HUES64 (cell line): ENCODE results near the gene GYS1. TPM values are rescaled to one million over a fixed set of nuclear protein-coding genes. Genes with fewer than 3 reads are reported as not detected.
"Not testable (repeated sequence)": the region's sequence is repeated elsewhere in the genome, so short reads cannot be mapped to it uniquely, and the experiment has no call there.

Source experiments
- H3K27ac ChIP-seq: 2 replicates; pipeline ENCODE4 v1.7.0; 2013; ENCODE audit warnings: low read depth, low read length, inconsistent platforms
- H3K27me3 ChIP-seq: 2 replicates; pipeline ENCODE4 v1.6.1; 2013; ENCODE audit warnings: mild to moderate bottlenecking, low read length; ENCODE audit not compliant: insufficient read depth
- H3K36me3 ChIP-seq: 2 replicates; pipeline ENCODE4 v1.6.1; 2013; ENCODE audit warnings: mild to moderate bottlenecking, low read length; ENCODE audit not compliant: insufficient read depth
- H3K4me1 ChIP-seq: 2 replicates; pipeline ENCODE4 v1.6.1; 2013; ENCODE audit warnings: mild to moderate bottlenecking, low read length, moderate library complexity; ENCODE audit not compliant: insufficient read depth
- H3K4me3 ChIP-seq: 2 replicates; pipeline ENCODE4 v1.5.1; 2013; ENCODE audit warnings: mild to moderate bottlenecking, low read length, moderate library complexity
- H3K9ac ChIP-seq: 2 replicates; pipeline ENCODE4 v1.6.1; 2013; ENCODE audit warnings: mild to moderate bottlenecking, low read depth, low read length
- H3K9me3 ChIP-seq: 2 replicates; pipeline ENCODE4 v1.6.1; 2013; ENCODE audit warnings: low read depth, low read length; ENCODE audit not compliant: insufficient read depth
- WGBS: fragments of 150-250, 120-280 bp; methylation state at CpG from one replicate; pipeline ENCODE4 v1.1.7; 2013; ENCODE audit warnings: missing lambda C conversion rate; 5-methylcytosine and 5-hydroxymethylcytosine counted together
- polyA plus RNA-seq, 2 experiments: library from polyadenylated mRNA; stranded (reverse); fragments of 50-300 nt; gene quantifications; one replicate each; pipeline ENCODE4 v1.2.3, GENCODE V29; 2013

The GYS1 gene
- 21.1 TPM for polyA plus RNA-seq (2013, experiment 1 of 2)
- 26.6 TPM for polyA plus RNA-seq (2013, experiment 2 of 2)

- WGBS, result under 1% methylated on average over 56 of the region's 56 CpGs
- Histone ChIP-seq H3K4me3 (peak within 1 kb of the TSS; percentile 80), H3K36me3 (peaks cover 15% of the 10 kb centered on the region), H3K9me3 (no peaks in the 10 kb centered on the region), H3K27me3 (no peaks in the 10 kb centered on the region), H3K9ac (peak within 1 kb of the TSS; percentile 73), H3K4me1 (no peaks in the 10 kb centered on the region; the same call in 1 of the 2 replicates), H3K27ac (peak within 1 kb of the TSS; percentile 84)
Measured at GRCh38 chr19:48993175-48994034, at the start of gene GYS1, which contains the start of gene RUVBL2. Gene GYS1 (minus strand): TSS chr19:48993309. CDS start chr19:48993112, 197 bp downstream. Gene RUVBL2 (plus strand): TSS chr19:48993887. CDS start chr19:48993912, 25 bp downstream.

DNA sequence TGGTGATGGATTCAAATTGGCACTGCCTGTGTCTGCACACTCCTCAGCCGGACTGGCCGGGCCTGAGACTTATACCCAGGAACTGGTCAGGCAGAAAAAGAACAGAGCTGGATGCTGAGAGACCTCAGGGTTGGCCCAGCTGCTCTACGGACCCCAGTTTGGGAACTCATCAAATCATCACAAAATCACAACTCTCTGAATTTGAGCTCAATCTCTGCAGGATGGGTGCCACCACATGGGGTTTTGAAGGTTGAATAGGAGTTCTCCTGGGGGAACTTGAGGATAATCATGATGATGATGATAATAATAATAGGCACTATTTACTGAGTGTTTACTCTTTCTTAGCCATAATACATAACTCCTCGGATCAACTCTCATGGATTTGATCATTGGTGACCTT, 49.6 kb upstream of the GYS1 start:
- not testable (repeated sequence) for H3K9me3 ChIP-seq, H3K4me3 ChIP-seq, H3K27ac ChIP-seq, H3K27me3 ChIP-seq, H3K9ac ChIP-seq, H3K36me3 ChIP-seq, H3K4me1 ChIP-seq
- no CpG with 5 or more reads among the region's 4 CpGs for WGBS

DNA sequence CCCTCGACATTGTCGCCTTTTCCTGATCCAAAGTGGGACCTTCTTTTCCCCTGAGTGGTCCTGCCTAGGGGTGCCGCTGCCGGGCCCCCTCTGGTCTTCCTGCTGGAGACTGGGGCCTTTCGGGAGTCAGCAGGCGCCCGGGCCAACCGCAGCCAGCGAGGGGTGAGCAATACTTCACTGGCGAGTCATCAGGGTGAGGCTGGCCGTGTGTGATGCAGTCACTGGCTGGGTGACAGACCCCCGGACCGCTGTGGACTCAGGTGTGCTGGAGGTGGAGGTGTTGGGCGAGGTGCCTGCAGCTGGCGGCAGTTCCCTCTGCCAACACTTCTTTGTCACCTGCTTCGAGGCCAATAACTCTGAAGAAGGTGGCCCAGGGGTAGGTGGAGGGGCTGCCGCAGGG, 49.1 kb upstream of the GYS1 start:
- H3K9me3 ChIP-seq, result no peaks in the 10 kb centered on the region
- no peaks in the 10 kb centered on the region for H3K27me3 ChIP-seq
- no peaks in the 10 kb centered on the region for H3K4me1 ChIP-seq
- no peak overlapping the region for H3K9ac ChIP-seq
- H3K4me3 ChIP-seq, result no peak overlapping the region
- H3K27ac ChIP-seq, result no peak overlapping the region
- WGBS, result 76% methylated on average over 17 of the region's 17 CpGs
- no peaks in the 10 kb centered on the region for H3K36me3 ChIP-seq

GRCh38 chr19:49039736-49040135, 46.6 kb upstream of the GYS1 start:
- not testable (repeated sequence) for H3K4me1 ChIP-seq, H3K36me3 ChIP-seq, H3K4me3 ChIP-seq, H3K27ac ChIP-seq, H3K9ac ChIP-seq, H3K27me3 ChIP-seq, H3K9me3 ChIP-seq
- whole genome bisulfite sequencing, result 93% methylated on average over 3 of the region's 9 CpGs

DNA sequence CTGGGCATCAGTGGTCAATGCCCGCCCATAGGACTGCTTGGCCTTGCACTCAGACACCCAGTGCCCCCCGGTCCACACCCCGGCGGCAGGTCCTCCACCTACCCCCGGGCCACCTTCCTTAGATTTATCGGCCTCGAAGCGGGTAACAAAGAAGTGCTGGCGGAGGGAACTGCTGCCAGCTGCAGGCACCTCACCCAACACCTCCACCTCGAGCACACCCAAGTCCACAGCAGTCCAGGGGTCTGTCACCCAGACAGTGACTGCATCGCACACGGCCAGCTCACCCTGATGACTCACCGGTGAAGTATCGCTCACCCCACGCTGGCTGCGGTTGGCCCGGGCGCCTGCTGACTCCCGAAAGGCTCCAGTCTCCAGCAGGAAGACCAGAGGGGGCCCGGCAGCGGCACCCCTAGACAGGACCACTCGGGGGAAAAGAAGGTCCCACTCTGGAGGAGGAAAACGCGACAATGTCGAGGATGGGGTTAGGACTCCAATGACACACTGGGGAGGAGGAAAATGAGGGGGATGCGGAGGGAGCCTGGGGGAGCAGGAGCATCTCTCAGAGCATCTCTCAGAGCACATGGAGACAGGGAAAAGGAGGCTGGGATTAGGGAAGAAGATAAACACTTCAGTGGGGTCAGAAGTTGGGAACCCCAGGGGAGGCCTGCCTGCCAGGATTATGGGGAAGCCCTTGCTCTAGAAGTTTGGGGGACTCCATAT, 45.6 kb upstream of the GYS1 start:
- H3K27ac ChIP-seq, H3K9me3 ChIP-seq, H3K4me1 ChIP-seq, H3K9ac ChIP-seq, H3K27me3 ChIP-seq, H3K4me3 ChIP-seq, H3K36me3 ChIP-seq: not testable (repeated sequence)
- 84% methylated on average over 26 of the region's 26 CpGs for WGBS

DNA sequence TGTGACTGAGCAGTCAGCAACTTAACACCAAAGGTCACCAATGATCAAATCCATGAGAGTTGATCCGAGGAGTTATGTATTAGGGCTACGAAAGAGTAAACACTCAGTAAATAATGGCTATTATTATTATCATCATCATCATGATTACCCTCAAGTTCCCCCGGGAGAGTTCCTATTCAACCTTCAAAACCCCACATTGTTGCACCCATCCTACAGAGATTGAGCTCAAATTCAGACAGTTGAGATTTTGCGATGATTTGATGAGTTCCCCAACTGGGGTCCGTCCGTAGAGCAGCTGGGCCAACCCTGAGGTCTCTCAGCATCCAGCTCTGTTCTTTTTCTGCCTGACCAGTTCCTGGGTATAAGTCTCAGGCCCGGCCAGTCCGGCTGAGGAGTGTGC, 45.0 kb upstream of the GYS1 start:
- not testable (repeated sequence) for H3K9ac ChIP-seq, H3K27me3 ChIP-seq, H3K4me1 ChIP-seq, H3K4me3 ChIP-seq, H3K36me3 ChIP-seq, H3K27ac ChIP-seq, H3K9me3 ChIP-seq
- WGBS, result 95% methylated on average over 3 of the region's 8 CpGs

DNA sequence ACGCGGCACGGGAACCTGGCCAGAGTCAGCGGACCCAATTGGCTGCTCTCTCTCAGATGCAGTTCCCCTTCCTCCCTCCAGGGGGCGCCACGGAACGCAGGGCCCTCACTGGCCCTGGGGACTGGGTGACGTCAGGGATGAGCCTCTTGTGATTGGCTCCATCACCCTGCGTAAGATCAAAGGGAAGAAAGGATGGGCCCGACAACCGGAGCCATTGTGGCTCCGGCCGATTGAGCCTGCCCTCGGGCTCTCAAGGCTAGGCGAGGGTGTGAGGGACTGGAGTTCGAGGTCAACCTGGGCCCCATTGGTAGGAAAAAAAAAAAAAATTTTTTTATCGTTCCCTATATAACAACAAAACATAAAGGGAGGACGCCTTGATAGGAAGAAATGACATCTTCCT, 43.7 kb upstream of the GYS1 start, which contains the start of gene CGB1:
CGB1 (minus strand) TSS at position 81 of the 400 bp plus-strand sequence. CDS start 184 bp downstream, outside the sequence.
- not testable (repeated sequence) for H3K36me3 ChIP-seq, H3K27ac ChIP-seq, H3K9me3 ChIP-seq, H3K9ac ChIP-seq, H3K27me3 ChIP-seq, H3K4me3 ChIP-seq, H3K4me1 ChIP-seq
- 55% methylated on average over 14 of the region's 18 CpGs for WGBS

DNA sequence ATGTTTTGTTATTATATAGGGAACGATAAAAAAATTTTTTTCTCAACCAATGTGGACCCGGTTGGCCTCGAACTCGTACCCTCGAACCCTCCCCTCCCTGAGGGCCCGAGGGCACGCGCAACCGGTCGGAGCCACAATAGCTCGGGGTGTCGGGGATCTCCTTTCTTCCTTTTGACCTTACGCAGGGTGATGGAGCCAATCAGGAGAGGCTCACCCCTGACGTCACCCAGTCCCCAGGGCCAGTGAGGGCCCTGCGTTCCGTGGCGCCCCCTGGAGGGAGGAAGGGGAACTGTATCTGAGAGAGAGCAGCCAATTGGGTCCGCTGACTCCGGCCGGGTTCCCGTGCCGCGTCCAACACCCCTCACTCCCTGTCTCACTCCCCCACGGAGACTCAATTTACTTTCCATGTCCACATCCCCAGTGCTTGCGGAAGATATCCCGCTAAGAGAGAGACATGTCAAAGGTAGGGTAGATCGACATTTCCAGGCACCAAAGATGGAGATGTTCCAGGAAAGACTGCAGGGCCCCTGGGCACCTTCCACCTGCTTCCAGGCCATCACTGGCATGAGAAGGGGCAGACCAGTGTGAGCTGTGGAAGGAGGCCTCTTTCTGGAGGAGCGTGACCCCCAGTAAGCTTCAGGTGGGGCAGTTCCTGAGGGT, 38.7 kb upstream of the GYS1 start, which contains the start of gene CGB2:
CGB2 (plus strand) TSS at position 249 of the 660 bp plus-strand sequence; CDS start at position 455, 206 bp downstream.
- not testable (repeated sequence) for H3K9ac ChIP-seq, H3K27ac ChIP-seq, H3K4me3 ChIP-seq, H3K36me3 ChIP-seq, H3K4me1 ChIP-seq, H3K27me3 ChIP-seq, H3K9me3 ChIP-seq
- WGBS, result 87% methylated on average over 24 of the region's 28 CpGs

DNA sequence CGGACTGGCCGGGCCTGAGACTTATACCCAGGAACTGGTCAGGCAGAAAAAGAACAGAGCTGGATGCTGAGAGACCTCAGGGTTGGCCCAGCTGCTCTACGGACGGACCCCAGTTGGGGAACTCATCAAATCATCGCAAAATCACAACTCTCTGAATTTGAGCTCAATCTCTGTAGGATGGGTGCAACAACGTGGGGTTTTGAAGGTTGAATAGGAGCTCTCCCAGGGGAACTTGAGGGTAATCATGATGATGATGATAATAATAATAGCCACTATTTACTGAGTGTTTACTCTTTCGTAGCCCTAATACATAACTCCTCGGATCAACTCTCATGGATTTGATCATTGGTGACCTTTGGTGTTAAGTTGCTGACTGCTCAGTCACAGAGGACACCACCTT, 37.2 kb upstream of the GYS1 start:
- H3K27me3 ChIP-seq, H3K4me1 ChIP-seq, H3K36me3 ChIP-seq, H3K4me3 ChIP-seq, H3K9ac ChIP-seq, H3K9me3 ChIP-seq, H3K27ac ChIP-seq: not testable (repeated sequence)
- 97% methylated on average over 4 of the region's 8 CpGs for WGBS

DNA sequence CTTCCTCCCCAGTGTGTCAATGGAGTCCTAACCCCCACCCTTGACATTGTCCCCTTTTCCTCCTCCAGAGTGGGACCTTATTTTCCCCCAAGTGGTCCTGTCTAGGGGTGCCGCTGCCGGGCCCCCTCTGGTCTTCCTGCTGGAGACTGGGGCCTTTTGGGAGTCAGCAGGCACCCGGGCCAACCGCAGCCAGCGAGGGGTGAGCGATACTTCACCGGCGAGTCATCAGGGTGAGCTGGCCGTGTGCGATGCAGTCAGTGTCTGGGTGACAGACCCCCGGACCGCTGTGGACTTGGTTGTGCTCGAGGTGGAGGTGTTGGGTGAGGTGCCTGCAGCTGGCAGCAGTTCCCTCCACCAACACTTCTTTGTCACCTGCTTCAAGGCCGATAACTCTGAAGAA, 36.6 kb upstream of the GYS1 start:
- H3K4me1 ChIP-seq, H3K9ac ChIP-seq, H3K9me3 ChIP-seq, H3K4me3 ChIP-seq, H3K27ac ChIP-seq, H3K27me3 ChIP-seq, H3K36me3 ChIP-seq: not testable (repeated sequence)
- WGBS, result 75% methylated on average over 14 of the region's 14 CpGs

GRCh38 chr19:49028686-49029085, 35.6 kb upstream of the GYS1 start:
- not testable (repeated sequence) for H3K36me3 ChIP-seq, H3K4me1 ChIP-seq, H3K4me3 ChIP-seq, H3K9ac ChIP-seq, H3K27ac ChIP-seq, H3K9me3 ChIP-seq, H3K27me3 ChIP-seq
- WGBS, result 80% methylated on average over 5 of the region's 9 CpGs
